Lower leg skin (tissue), 4 donors: ENCODE results near the gene FAM107B. TPM values are rescaled to one million over a fixed set of nuclear protein-coding genes. Genes with fewer than 3 reads are reported as not detected.
A peak's percentile ranks its signal among the peaks of the same experiment; 100 is the strongest.

Experiments
- DNase-seq, 2 donors: peaks; one replicate each; pipeline ENCODE4 v3.0.0-alpha.2; 2019; ENCODE audit warnings: low spot score in 2 of 2
- H3K4me3 ChIP-seq: fragments of 200-600 bp; sonication (generic); 2 replicates; pipeline ENCODE4 v1.5.1; 2017; ENCODE audit warnings: mild to moderate bottlenecking, low read depth; ENCODE audit not compliant: poor library complexity, severe bottlenecking
- POLR2A ChIP-seq, 2 donors: fragments of 450-650 bp; IDR thresholded peaks; one replicate each; pipeline ENCODE4 v1.6.1; 2016 to 2017; ENCODE audit warnings: antibody characterized with exemption in 2 of 2, mild to moderate bottlenecking in 1 of 2, moderate library complexity in 1 of 2
- WGBS, 2 donors: methylation state at CpG; one replicate each; pipeline ENCODE4 v1.1.5; 2018; 5-methylcytosine and 5-hydroxymethylcytosine counted together
- intact Hi-C: fragments of 100-400 bp; cut with DNase I; formaldehyde crosslinking; loops from one replicate; pipeline ENCODE4 v1.15.0; 2023; ENCODE audit warnings: low total_unique reads
- total RNA-seq, 4 donors: library from RNA; depleted of rRNA; stranded (reverse); fragments of >200 nt; gene quantifications; one replicate each; pipeline ENCODE4 v1.1.0, GENCODE V29; 2016
- TF ChIP-seq, protein P1 (sequence below), 3 donors: fragments of 450-650 bp; IDR thresholded peaks; one replicate each; pipeline ENCODE4 v1.5.1; 2016; ENCODE audit warnings: antibody characterized with exemption in 3 of 3, mild to moderate bottlenecking in 3 of 3, moderate library complexity in 2 of 3

The FAM107B gene
- total RNA-seq, 4 donors from 2014 or later, result 28.3 to 52.7 (median 31.0) TPM

DNA sequence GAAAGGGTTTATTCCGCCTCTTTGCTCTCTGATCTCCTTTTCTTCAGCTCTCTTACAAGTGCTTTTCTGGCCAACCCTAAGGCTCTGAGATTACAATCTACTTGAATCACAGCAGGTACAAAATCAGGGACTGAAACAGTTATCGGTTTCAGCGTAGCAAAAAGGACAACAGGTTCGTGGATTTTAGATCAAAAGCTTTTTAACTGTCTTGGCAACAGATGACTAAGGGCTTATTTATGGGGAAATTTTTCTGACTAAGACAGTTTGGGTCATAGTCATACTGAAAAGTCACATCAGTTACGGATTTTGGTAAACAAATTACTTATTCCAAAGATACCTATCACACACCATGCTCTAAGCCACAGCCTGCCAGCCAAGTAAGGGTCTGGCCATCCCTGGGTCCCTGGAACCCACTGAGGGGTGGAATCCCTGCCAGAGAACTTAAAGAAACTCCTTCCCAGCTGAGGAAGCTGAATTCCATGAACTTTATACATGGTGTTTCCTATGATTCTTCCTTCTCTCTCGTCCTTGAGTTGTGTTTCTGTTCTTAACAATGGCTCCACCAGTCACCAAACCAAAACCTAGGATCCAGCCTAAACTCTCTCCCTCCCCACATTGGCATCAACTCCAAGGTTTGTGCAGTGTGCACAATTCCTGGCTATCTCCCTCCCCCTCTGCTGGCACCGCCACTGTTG is 169.3 kb downstream of the FAM107B start:
- TF ChIP-seq POLR2A (IDR thresholded peaks at IDR 0.05), result no peak
- TF ChIP-seq, protein P1, sequence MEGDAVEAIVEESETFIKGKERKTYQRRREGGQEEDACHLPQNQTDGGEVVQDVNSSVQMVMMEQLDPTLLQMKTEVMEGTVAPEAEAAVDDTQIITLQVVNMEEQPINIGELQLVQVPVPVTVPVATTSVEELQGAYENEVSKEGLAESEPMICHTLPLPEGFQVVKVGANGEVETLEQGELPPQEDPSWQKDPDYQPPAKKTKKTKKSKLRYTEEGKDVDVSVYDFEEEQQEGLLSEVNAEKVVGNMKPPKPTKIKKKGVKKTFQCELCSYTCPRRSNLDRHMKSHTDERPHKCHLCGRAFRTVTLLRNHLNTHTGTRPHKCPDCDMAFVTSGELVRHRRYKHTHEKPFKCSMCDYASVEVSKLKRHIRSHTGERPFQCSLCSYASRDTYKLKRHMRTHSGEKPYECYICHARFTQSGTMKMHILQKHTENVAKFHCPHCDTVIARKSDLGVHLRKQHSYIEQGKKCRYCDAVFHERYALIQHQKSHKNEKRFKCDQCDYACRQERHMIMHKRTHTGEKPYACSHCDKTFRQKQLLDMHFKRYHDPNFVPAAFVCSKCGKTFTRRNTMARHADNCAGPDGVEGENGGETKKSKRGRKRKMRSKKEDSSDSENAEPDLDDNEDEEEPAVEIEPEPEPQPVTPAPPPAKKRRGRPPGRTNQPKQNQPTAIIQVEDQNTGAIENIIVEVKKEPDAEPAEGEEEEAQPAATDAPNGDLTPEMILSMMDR (IDR thresholded peaks at IDR 0.05), result no peak
- 30 to 41% methylated on average over 7 of the region's 7 CpGs for WGBS, 2 donors
- H3K4me3 ChIP-seq, result no peak overlapping the region
- intact Hi-C loops, result no loop called here
- no peak for DNase-seq

DNA sequence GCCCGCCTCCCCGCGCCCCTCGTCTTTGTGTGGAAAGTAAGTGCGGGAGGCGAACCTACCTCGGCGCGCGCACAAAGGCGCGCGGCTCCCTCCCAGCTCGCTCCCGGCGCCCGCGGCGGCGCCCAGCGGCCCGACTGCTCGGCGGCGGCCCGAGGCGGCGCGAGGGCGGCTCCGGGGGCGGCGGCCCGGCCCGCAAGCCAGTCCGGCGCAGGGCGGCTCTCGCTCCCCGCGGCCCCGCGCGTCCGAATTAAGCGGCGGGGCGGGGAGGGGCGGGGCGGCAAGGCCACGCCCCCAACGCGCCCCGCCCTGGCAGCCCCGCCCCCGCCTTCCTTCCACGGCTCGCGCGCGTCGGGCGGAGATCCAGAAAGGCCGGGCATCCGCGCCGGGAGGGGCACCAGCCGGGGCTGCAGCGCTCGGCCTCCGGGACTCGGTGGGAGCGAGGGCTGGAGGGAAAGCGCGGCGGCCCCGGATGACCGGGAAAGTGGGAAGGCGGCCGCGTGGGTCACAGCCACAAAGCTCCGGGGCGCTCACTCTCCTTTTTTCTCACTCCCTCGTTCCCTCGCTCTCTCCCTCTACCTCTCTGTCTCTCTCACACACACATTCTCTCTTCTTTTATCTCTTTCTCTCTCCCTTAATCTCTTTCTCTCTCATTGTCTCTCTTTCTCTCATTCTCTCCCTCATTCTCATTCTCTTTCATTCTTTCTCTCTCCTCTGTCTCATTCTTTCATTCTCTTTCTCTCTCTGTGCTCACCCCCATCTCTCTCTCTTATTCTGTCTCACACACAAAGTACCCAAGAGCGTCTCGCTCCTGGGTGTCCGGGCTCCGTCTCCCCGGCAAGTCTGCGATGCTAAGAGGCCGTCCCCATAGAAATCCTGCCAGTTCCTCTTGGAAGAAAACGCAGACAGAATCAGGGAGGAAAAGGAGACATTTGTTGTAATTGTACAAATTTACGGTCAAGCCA is 170.2 kb downstream of the FAM107B start:
- TF ChIP-seq POLR2A (IDR thresholded peaks at IDR 0.05), result no peak
- TF ChIP-seq, protein P1 (IDR thresholded peaks at IDR 0.05), result no peak
- intact Hi-C loops, result loop anchor here (1.0 kb wide), 1 partner anchor 45 kb away; no protein-coding TSS in a partner anchor
- H3K4me3 ChIP-seq, result peak overlapping the region; percentile 37
- peak; percentile 52 to 92 for DNase-seq
- WGBS, 2 donors, result 1 to 2% methylated on average over 28 of the region's 94 CpGs

GRCh38 chr10:14603534-14604102 is 171.1 kb downstream of the FAM107B start:
- no peak for DNase-seq
- WGBS, 2 donors, result 1 to 2% methylated on average over 16 to 23 of the region's 58 CpGs

GRCh38 chr10:14602807-14603533 is 171.7 kb downstream of the FAM107B start:
- intact Hi-C loops, result no loop called here
- TF ChIP-seq, protein P1 (IDR thresholded peaks at IDR 0.05), result no peak
- TF ChIP-seq POLR2A (IDR thresholded peaks at IDR 0.05), result no peak
- H3K4me3 ChIP-seq, result peak overlapping the region; percentile 37

More at GRCh38 chr10:14603534-14604102, 171.1 kb downstream of the FAM107B start:
- TF ChIP-seq, protein P1 (IDR thresholded peaks at IDR 0.05), result no peak
- TF ChIP-seq POLR2A (IDR thresholded peaks at IDR 0.05), result no peak
- intact Hi-C loops, result loop anchor here (1.0 kb wide), 1 partner anchor 44 kb away; no protein-coding TSS in a partner anchor
- peak overlapping the region; percentile 37 for H3K4me3 ChIP-seq

More at GRCh38 chr10:14602807-14603533, 171.7 kb downstream of the FAM107B start:
- DNase-seq, result no peak
- WGBS, 2 donors, result 22 to 23% methylated on average over 9 of the region's 9 CpGs
